ENCODE results near the gene AKR1D1.

AKR1D1 gene

DNA sequence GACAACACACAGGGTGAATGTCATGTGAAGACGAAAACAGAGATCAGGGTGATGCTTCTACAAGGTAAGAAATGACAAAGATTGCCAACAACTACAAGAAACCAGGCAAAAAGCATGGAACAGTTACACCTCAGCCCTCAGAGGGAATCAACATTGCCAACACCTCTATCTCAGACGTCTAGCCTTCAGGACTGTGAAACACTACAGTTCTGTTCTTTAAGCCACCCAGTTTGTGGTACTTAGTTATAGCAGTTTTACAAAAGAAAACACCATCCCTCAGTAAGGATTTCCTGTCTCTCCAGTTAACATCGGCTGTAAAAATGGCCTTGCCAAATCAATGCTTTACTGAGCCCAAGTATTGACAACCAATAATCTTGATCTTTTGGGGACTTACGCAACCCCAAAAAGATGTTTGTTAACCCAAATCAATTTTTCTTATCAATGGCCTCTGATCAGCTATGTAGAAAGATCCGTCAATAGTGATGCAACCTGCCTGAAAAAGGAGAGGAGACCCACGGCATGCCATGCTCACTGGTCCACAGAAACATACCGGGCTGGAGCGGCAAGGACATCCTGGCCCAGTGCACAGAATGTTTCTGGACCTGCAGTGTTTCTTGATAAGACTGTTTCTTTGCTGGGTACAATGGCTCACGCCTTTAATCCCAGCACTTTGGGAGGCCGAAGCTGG, 44.0 kb downstream of the AKR1D1 start:
- H3K36me3 ChIP-seq (ENCODE audit: control insufficient read depth, insufficient read depth, low read length): no peaks in the 10 kb centered on the region
- H3K9ac ChIP-seq (ENCODE audit: low read length): no peak overlapping the region
- H3K9me3 ChIP-seq (ENCODE audit: control insufficient read depth, insufficient read depth, low read depth, low read length): peaks cover under 1% of the 10 kb centered on the region; the same call in 1 of the 2 replicates
- peaks cover 5% of the 10 kb centered on the region; the same call in 1 of the 2 replicates for H3K4me1 ChIP-seq (ENCODE audit: control insufficient read depth, insufficient read depth, low read length)
- no peak overlapping the region for H3K4me3 ChIP-seq (ENCODE audit: low read depth, low read length)
- no peak overlapping the region for H3K27ac ChIP-seq (ENCODE audit: low read depth, low read length)
- no peaks in the 10 kb centered on the region for H3K27me3 ChIP-seq (ENCODE audit: control insufficient read depth, insufficient read depth, low read length)

DNA sequence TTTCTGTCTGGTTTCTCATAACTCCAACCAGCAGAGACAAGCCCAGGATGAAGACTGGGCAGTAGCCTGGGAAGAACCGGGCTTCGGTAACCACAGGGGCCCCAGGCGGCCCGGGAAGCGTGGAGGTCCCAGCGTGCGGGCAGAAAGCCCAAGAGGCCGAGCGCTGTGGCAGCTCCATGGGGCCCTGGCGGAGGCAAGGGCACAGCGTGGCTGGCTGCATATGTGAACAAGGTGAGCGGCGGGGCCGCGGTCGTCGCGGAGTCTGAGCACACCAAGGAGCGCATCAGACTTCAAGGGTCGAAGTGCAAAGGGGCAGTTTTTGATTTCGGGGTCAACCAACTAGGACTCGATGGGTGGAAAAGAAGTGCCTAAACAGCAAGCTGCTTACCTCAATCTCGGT, 45.9 kb downstream of the AKR1D1 start:
- Histone ChIP-seq H3K9ac (ENCODE audit: low read length) (no peak overlapping the region), H3K4me1 (ENCODE audit: control insufficient read depth, insufficient read depth, low read length) (peaks cover 5% of the 10 kb centered on the region; the same call in 1 of the 2 replicates), H3K27ac (ENCODE audit: low read depth, low read length) (no peak overlapping the region), H3K9me3 (ENCODE audit: control insufficient read depth, insufficient read depth, low read depth, low read length) (0 out of 2 replicates have a peak, but pooled peaks cover 2% of the 10 kb centered on the region), H3K4me3 (ENCODE audit: low read depth, low read length) (no peak overlapping the region), H3K27me3 (ENCODE audit: control insufficient read depth, insufficient read depth, low read length) (no peaks in the 10 kb centered on the region), H3K36me3 (ENCODE audit: control insufficient read depth, insufficient read depth, low read length) (no peaks in the 10 kb centered on the region)

DNA sequence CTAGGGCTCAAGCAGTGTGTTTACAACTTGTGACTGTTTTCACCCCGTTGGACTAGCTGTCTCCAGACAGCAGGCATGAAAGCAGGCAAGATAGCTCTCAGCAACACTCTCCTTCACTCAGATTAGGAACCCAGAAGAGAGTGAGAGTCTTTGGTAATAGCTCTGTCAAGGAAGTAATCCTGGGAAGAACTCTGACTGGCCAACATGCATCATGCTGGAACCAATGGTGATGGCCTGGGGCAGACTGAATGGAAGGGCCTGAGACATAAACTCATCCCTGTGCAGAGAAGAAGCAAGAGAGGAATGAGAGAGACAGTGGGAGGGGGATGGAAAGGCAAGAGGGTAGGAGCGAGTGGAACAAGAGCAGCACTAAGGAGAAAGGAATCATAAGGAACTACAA, 48.9 kb downstream of the AKR1D1 start:
- H3K4me1 ChIP-seq (ENCODE audit: control insufficient read depth, insufficient read depth, low read length): peaks cover 5% of the 10 kb centered on the region; the same call in 1 of the 2 replicates
- H3K4me3 ChIP-seq (ENCODE audit: low read depth, low read length): no peak overlapping the region
- no peaks in the 10 kb centered on the region for H3K36me3 ChIP-seq (ENCODE audit: control insufficient read depth, insufficient read depth, low read length)
- no peak overlapping the region for H3K9ac ChIP-seq (ENCODE audit: low read length)
- H3K27ac ChIP-seq (ENCODE audit: low read depth, low read length): no peak overlapping the region
- H3K9me3 ChIP-seq (ENCODE audit: control insufficient read depth, insufficient read depth, low read depth, low read length): peaks cover 22% of the 10 kb centered on the region
- no peaks in the 10 kb centered on the region for H3K27me3 ChIP-seq (ENCODE audit: control insufficient read depth, insufficient read depth, low read length)

DNA sequence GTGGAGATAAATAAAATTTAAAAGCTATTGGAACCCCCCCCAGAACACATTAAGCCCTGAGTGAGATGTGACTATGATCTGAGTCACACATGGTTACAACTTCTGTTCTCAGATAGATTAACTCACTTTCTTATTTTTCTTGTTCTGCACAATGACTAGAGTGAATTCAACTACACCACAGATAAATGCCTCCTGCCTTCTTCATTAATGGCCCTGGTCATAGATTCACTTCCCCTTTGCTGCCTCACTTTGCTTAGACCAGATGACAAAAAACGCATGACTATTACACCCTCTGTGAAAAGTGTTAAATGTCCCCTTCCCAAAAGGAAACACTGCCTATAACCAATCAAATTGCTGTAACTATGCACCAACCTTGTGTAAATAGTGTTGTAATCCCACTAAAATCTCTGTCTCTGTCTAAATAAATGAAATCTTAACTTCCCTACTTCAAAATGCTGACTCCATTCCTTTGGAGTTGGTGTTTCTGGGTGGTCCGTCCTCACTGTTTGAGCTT, 49.4 kb downstream of the AKR1D1 start:
- no peak overlapping the region for H3K4me3 ChIP-seq (ENCODE audit: low read depth, low read length)
- peaks cover 5% of the 10 kb centered on the region; the same call in 1 of the 2 replicates for H3K4me1 ChIP-seq (ENCODE audit: control insufficient read depth, insufficient read depth, low read length)
- no peaks in the 10 kb centered on the region for H3K36me3 ChIP-seq (ENCODE audit: control insufficient read depth, insufficient read depth, low read length)
- H3K9ac ChIP-seq (ENCODE audit: low read length): no peak overlapping the region
- H3K9me3 ChIP-seq (ENCODE audit: control insufficient read depth, insufficient read depth, low read depth, low read length): peaks cover 25% of the 10 kb centered on the region
- no peaks in the 10 kb centered on the region for H3K27me3 ChIP-seq (ENCODE audit: control insufficient read depth, insufficient read depth, low read length)
- H3K27ac ChIP-seq (ENCODE audit: low read depth, low read length): no peak overlapping the region

DNA sequence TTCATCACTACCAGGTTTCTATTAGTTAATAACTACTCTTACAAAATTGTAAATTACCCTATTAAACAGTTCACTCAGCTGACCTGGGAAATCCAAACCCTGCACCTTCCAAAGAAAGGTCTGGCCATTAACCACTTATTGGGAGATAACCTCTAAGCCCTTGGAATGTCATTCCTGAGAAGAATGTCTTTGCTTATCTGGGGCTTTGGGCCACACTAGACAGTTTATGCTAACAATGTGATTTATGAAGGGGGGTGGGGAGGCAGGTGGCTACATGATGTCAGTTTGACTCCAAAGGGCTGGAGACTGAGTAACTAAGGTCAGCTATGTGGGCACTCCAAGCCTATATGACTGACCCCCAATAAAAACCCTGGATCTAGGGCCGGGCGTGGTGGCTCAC, 50.7 kb downstream of the AKR1D1 start:
- Histone ChIP-seq H3K4me3 (ENCODE audit: low read depth, low read length) (no peak overlapping the region), H3K27ac (ENCODE audit: low read depth, low read length) (no peak overlapping the region), H3K27me3 (ENCODE audit: control insufficient read depth, insufficient read depth, low read length) (no peaks in the 10 kb centered on the region), H3K4me1 (ENCODE audit: control insufficient read depth, insufficient read depth, low read length) (peaks cover 5% of the 10 kb centered on the region; the same call in 1 of the 2 replicates), H3K9ac (ENCODE audit: low read length) (no peak overlapping the region), H3K36me3 (ENCODE audit: control insufficient read depth, insufficient read depth, low read length) (no peaks in the 10 kb centered on the region), H3K9me3 (ENCODE audit: control insufficient read depth, insufficient read depth, low read depth, low read length) (peaks cover 27% of the 10 kb centered on the region)

DNA sequence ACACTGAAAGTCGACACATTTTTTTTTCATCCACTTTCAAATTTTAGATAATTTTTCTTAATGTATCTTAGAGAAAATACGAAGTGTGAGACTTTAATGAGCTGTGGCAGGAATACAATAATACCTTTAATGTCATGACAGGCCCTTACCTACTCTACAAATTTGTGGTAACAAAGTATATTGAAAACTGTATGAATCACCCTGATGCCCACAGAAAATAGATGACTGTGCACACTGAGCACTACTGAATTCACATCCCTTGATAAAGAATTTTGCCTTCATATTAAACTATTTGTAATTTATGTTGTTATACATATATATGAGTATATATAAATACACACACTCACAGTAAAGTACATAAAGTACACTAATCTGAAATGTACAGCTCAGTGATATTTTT, 51.7 kb downstream of the AKR1D1 start:
- H3K27ac ChIP-seq (ENCODE audit: low read depth, low read length): no peak overlapping the region
- H3K9me3 ChIP-seq (ENCODE audit: control insufficient read depth, insufficient read depth, low read depth, low read length): peaks cover 35% of the 10 kb centered on the region
- H3K4me3 ChIP-seq (ENCODE audit: low read depth, low read length): no peak overlapping the region
- H3K36me3 ChIP-seq (ENCODE audit: control insufficient read depth, insufficient read depth, low read length): no peaks in the 10 kb centered on the region
- H3K4me1 ChIP-seq (ENCODE audit: control insufficient read depth, insufficient read depth, low read length): peaks cover 5% of the 10 kb centered on the region; the same call in 1 of the 2 replicates
- H3K9ac ChIP-seq (ENCODE audit: low read length): no peak overlapping the region
- H3K27me3 ChIP-seq (ENCODE audit: control insufficient read depth, insufficient read depth, low read length): no peaks in the 10 kb centered on the region

DNA sequence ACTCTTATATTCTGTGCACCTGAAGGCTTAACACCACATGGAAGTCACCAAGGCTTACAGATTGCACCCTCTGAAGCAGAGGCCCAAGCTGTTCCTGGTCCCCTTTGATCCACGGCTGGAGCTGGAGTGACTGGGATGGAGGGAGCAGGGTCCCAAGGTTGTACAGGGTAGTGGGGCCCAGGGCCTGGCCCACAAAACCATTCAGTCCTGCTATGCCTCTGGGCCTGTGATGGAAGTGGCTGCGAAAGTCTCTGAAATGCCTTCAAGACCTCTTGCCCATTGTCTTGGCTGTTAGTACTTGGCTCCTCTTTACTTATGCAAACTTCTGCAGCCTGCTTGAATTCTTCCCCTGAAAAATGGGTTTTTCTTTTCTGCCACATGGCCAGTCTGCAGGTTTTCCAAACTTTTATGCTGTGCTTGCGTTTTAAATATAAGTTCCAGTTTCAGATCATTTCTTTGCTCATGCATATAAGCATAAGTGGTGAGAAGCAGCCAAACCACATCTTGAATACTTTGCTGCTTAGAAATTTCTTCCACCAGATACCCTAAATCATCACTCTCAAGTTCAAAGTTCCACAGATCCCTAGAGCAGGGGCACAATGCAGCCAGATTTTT, 53.4 kb downstream of the AKR1D1 start:
- Histone ChIP-seq H3K9me3 (ENCODE audit: control insufficient read depth, insufficient read depth, low read depth, low read length) (peaks cover 38% of the 10 kb centered on the region), H3K4me3 (ENCODE audit: low read depth, low read length) (no peak overlapping the region), H3K27ac (ENCODE audit: low read depth, low read length) (no peak overlapping the region), H3K27me3 (ENCODE audit: control insufficient read depth, insufficient read depth, low read length) (no peaks in the 10 kb centered on the region), H3K4me1 (ENCODE audit: control insufficient read depth, insufficient read depth, low read length) (peaks cover 5% of the 10 kb centered on the region; the same call in 1 of the 2 replicates), H3K36me3 (ENCODE audit: control insufficient read depth, insufficient read depth, low read length) (no peaks in the 10 kb centered on the region), H3K9ac (ENCODE audit: low read length) (no peak overlapping the region)

DNA sequence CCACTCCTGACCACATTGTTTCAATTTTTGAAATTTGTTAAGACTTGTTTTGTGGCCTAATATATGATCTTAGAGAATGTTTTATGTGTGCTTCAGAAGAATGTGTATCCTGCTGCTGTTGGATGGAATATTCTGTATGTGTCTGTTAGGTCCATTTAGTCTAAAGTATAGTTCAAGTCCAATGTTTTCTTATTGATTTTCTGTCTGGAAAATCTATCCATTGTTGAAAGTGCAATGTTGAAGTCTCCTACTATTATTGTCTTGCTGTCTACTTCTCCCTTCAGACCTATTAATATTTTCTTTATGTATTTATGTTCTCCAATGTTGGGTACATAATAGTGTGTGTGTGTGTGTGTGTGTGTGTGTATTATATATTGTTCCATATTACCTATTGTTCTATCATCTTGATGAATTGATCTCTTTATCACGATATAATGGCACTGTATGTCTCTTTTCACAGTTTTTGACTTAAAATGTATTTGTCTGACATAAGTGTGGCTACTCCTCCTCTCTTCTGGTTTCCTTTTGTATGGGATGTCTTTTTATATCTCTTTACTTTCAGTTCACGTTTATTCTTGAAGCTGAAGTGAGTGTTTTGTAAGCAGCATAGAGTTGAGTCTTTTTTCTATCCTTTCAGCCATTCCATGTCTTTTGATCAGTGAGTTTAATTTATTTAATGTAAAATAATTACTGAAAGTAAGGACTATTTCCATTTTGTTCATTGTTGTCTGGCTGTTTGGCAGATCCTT, 61.3 kb downstream of the AKR1D1 start:
- H3K36me3 ChIP-seq (ENCODE audit: control insufficient read depth, insufficient read depth, low read length): no peaks in the 10 kb centered on the region

DNA sequence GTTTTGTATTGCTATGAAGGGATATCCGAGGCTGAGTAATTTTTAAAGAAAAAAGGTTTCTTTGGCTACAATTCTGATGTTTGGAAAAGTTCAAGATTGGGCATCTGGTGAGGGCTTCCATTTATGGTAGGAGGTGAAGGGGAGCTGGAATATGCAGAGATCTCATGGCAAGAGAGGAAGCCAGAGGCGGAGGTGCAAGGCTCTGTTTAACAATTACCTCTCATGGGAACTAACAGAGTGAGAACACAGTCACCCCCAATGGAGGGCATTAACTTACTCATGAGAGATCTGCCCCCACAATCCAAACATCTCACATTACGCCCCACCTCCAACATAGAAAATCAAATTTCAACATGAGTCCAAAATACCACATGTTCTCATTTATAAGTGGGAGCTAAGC, 62.0 kb downstream of the AKR1D1 start:
- Histone ChIP-seq H3K27me3 (ENCODE audit: control insufficient read depth, insufficient read depth, low read length) (no peaks in the 10 kb centered on the region), H3K4me1 (ENCODE audit: control insufficient read depth, insufficient read depth, low read length) (no peaks in the 10 kb centered on the region), H3K36me3 (ENCODE audit: control insufficient read depth, insufficient read depth, low read length) (no peaks in the 10 kb centered on the region), H3K4me3 (ENCODE audit: low read depth, low read length) (no peak overlapping the region), H3K9ac (ENCODE audit: low read length) (no peak overlapping the region), H3K9me3 (ENCODE audit: control insufficient read depth, insufficient read depth, low read depth, low read length) (peaks cover 11% of the 10 kb centered on the region), H3K27ac (ENCODE audit: low read depth, low read length) (no peak overlapping the region)

More for the DNA sequence above, 61.3 kb downstream of the AKR1D1 start:
- Histone ChIP-seq H3K9me3 (ENCODE audit: control insufficient read depth, insufficient read depth, low read depth, low read length) (peaks cover 17% of the 10 kb centered on the region), H3K27ac (ENCODE audit: low read depth, low read length) (no peak overlapping the region), H3K9ac (ENCODE audit: low read length) (no peak overlapping the region), H3K4me3 (ENCODE audit: low read depth, low read length) (no peak overlapping the region), H3K27me3 (ENCODE audit: control insufficient read depth, insufficient read depth, low read length) (no peaks in the 10 kb centered on the region), H3K4me1 (ENCODE audit: control insufficient read depth, insufficient read depth, low read length) (no peaks in the 10 kb centered on the region)

DNA sequence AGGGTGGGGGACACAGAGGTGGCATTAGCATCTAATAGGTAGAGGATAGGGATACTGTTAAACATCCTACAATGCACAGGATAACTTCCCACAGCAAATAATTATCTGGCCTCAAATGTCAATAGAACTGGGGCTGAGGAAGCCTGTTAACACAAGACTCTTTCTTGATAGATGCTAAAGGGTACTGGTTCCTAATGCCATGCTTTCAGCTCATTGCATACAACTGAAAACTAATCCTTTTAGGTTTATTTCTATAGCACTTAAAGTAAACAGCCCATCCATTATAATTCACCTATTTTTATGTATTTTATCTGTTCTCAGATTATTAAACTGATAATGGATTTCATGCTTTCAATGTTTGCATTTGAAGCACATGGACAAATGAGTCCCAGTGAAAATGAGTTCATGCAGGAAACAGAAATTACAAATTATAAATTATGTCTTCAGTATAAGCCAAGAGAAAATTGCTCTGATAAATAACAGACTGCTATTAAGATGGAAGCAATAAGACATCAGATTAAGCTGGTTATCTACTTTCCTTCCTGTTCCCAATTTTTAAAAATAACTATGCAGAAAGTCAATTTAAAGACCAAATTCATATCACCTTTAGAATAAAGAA, 66.4 kb downstream of the AKR1D1 start:
- Histone ChIP-seq H3K4me3 (ENCODE audit: low read depth, low read length) (no peak overlapping the region), H3K36me3 (ENCODE audit: control insufficient read depth, insufficient read depth, low read length) (no peaks in the 10 kb centered on the region), H3K27me3 (ENCODE audit: control insufficient read depth, insufficient read depth, low read length) (no peaks in the 10 kb centered on the region), H3K9me3 (ENCODE audit: control insufficient read depth, insufficient read depth, low read depth, low read length) (no peaks in the 10 kb centered on the region), H3K27ac (ENCODE audit: low read depth, low read length) (no peak overlapping the region), H3K4me1 (ENCODE audit: control insufficient read depth, insufficient read depth, low read length) (no peaks in the 10 kb centered on the region), H3K9ac (ENCODE audit: low read length) (no peak overlapping the region)
